NCI-H1048 (cell line): ENCODE data around the gene PRSS56.

ENCODE experiments used
- DNase-seq: peaks from one replicate; lab custom pipeline; 2025; lab: John Stamatoyannopoulos, UW

The PRSS56 gene

GRCh38 chr2:232502511-232502910 lies 17.7 kb upstream of the PRSS56 start:
- DNase-seq = no peak

GRCh38 chr2:232502911-232503808 lies 17.0 kb upstream of the PRSS56 start:
- DNase-seq = no peak

- DNase-seq = no peak
Observed at GRCh38 chr2:232503809-232504323, 16.3 kb upstream of the PRSS56 start.

GRCh38 chr2:232504438-232504837 lies 15.8 kb upstream of the PRSS56 start:
- no peak for DNase-seq

- no peak for DNase-seq
Observed at GRCh38 chr2:232505856-232506255, 14.3 kb upstream of the PRSS56 start.

GRCh38 chr2:232506709-232507108 lies 13.5 kb upstream of the PRSS56 start:
- no peak for DNase-seq

GRCh38 chr2:232508251-232508650 lies 11.9 kb upstream of the PRSS56 start:
- no peak for DNase-seq

GRCh38 chr2:232511336-232511890 lies 8.8 kb upstream of the PRSS56 start:
- DNase-seq = no peak

- DNase-seq = no peak
Observed at GRCh38 chr2:232512602-232513001, 7.6 kb upstream of the PRSS56 start.

- DNase-seq = no peak
Observed at GRCh38 chr2:232513353-232513752, 6.8 kb upstream of the PRSS56 start.

GRCh38 chr2:232515639-232516038 lies 4.5 kb upstream of the PRSS56 start:
- no peak for DNase-seq

- no peak for DNase-seq
Observed at GRCh38 chr2:232516551-232516950, 3.6 kb upstream of the PRSS56 start.

GRCh38 chr2:232518844-232519243 lies 1.3 kb upstream of the PRSS56 start:
- DNase-seq = no peak

- no peak for DNase-seq
Observed at GRCh38 chr2:232520489-232520888, 301 bp downstream of the PRSS56 start.

GRCh38 chr2:232521098-232521497 lies 910 bp downstream of the PRSS56 start:
- DNase-seq = no peak

GRCh38 chr2:232521959-232522622 lies 1.9 kb downstream of the PRSS56 start:
- DNase-seq = no peak

- no peak for DNase-seq
Observed at GRCh38 chr2:232522623-232523401, 2.6 kb downstream of the PRSS56 start.

- DNase-seq = no peak
Observed at GRCh38 chr2:232523402-232523681, 3.2 kb downstream of the PRSS56 start.

- DNase-seq = no peak
Observed at GRCh38 chr2:232523682-232524597, 3.8 kb downstream of the PRSS56 start.

- no peak for DNase-seq
Observed at GRCh38 chr2:232524771-232525170, 4.6 kb downstream of the PRSS56 start.

GRCh38 chr2:232525199-232525598 lies 5.0 kb downstream of the PRSS56 start:
- DNase-seq = no peak
